Stimulated activated CD4-positive, alpha-beta T cell treated with anti-CD3 and anti-CD28 coated beads, Interleukin-1b, Interleukin-23, amount 100 ng/mL, for 1 hour (primary cell): Measurements from ENCODE around the gene TTC16.
A peak's percentile ranks its signal among the peaks of the same experiment; 100 is the strongest.

Experiments used
- DNase-seq, 2 donors: peaks; one replicate each; pipeline ENCODE4 v3.0.0-alpha.2; 2020; ENCODE audit warnings: low read depth in 2 of 2

The TTC16 gene

DNA sequence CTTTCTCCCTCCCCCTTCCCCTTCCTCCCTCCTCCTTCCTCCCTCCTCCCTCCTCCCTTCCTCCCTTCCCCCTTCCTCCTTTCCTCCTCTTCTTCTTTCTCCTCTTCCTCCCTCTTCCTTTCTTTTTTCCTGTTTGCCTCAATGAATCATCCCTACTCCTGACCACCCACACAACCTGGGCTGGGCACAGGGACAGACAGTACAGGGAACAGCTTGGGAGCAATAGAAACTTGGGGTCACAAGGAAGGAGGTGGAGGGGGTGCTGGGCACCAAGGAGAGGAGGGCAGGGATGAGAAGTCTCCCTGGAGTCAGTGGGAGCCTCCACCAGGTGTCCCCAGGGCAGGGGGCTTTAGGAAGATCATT lies 5.0 kb downstream of the TTC16 start:
- DNase-seq = no peak

- no peak for DNase-seq
Measured at GRCh38 chr9:127721391-127721821, 5.5 kb downstream of the TTC16 start.

GRCh38 chr9:127722055-127722745 lies 6.3 kb downstream of the TTC16 start:
- DNase-seq = no peak

GRCh38 chr9:127723013-127723412 lies 7.1 kb downstream of the TTC16 start:
- no peak for DNase-seq

DNA sequence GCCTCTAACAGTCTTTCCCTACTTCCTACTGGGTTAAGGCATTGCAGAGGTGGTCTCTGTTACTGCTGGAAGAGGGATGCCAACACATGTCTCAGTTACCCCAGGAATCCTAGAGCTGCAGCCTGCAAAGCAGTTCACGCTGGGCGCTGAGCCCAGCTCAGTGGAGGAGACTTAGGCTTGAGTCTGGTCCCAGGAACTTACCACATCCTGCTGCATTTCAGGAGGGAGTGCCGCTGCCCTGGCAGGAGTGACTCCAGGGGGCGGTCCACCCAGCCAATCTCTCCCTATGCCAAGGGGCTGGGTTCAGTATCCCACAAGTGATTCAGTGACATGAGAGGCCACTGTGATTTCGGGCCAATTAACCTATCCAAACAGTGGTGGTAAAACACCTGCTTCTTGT lies 7.6 kb downstream of the TTC16 start:
- no peak for DNase-seq

DNA sequence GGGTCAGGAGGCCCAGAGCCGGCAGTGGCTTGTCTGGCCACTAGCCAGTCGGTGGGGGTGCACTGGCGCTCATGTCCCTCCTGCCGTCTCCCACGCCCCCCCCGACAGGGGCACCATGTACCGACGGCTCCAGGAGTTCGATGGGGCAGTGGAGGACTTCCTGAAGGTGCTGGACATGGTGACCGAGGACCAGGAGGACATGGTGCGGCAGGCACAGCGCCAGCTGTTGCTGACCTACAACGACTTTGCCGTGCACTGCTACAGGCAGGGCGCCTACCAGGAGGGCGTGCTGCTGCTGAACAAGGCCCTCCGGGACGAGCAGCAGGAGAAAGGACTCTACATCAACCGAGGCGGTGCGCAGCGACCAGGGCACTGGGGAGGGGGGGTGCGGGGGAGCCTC lies 8.1 kb downstream of the TTC16 start:
- no peak for DNase-seq

GRCh38 chr9:127726871-127727270 lies 11.0 kb downstream of the TTC16 start:
- no peak for DNase-seq

DNA sequence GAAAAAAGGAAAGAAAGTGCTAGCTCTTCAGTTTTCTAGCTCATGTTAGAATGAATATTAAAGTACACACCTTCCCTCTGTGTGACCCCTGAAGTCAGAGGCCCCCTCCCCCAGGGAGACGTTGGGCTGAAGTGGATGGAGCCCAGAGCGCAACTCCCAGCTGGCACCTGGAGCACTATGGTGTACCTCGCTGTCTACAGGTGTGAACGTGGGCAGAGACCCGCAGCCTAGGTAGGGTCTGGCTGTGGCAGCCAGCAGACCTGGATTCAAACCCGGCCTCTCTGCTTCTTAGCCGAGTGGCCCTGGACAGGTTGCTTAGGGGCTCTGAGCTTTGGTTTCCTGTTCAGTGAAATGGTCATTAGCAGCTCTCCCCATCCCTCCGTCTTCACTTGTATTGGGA lies 12.9 kb downstream of the TTC16 start:
- DNase-seq = no peak

DNA sequence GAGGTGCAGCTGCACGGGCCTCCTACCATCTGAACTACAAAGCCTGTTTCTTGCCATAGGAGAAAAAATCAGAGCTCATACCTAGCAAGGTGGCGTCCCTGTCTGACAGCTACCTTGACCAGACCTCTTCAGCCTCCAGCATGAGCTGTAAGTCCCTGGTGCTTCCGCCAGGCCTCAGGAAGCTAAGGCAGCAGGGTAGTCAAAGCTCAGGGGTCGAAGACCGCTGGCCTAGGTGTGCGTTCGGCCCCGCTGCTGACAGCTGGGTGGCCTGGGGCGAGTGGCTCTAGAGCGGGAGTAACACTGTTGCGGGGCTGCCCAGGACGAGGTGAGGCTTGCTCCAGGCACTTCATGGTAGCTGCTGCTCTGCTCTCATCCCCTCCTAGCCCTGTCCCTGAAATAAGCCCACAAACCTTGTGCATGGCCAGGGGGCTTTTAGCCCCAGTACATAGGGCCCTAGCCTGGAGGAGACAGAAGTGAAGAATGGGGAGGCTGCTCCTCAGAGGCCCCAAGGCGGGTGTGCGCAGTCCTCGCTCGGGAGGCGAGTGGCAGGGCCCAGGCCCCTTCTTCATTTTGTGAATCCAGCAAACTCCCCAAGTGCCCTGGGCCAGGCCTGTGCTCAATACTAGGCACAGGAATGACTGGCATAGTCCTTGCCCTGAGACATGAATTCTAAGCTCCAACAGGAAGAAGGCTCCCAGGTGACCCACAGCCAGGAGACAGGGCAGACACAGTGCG lies 13.8 kb downstream of the TTC16 start:
- DNase-seq = no peak

DNA sequence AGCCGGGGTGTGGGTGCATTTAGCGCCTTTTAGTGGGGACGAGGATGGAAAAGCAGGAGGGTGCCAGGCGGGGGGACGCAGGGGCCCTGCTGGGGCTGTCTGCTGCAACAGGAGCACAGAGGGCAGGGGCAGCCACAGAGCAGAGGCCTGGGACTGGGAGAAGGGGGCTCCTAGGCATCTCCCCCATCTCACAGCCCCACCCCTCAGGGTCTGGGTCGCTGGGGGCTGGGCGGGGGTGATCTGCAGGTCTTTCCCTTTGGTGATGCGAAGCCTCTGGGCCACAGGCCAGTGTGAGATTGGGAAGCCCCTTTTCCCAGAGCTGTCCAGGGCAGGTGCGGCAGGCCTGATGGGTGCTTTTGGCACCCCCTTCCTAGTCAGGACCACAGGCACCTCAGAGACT lies 14.4 kb downstream of the TTC16 start:
- no peak for DNase-seq

GRCh38 chr9:127730799-127731410 lies 15.0 kb downstream of the TTC16 start:
- DNase-seq = no peak

GRCh38 chr9:127731938-127732337 lies 16.1 kb downstream of the TTC16 start:
- no peak for DNase-seq

GRCh38 chr9:127732444-127732843 lies 16.6 kb downstream of the TTC16 start:
- no peak for DNase-seq

DNA sequence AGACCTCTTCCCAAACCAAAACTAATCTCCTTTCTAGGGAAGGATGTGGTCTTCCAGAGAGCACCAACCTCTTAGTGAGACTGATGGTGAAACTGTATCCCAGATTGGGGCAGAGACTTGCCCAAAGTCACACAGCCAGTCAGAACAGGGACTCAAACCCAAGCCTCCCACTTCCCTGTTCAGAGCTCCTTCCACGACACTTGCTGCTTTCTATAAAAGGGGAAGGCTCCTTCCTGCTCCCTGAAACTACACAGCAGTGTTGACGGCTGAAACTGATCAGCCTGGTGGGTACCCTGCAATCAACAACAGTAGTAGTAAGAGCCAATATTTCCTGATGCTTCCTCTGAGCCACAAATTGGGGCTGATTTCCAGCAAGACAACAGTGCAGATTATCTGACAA lies 17.7 kb downstream of the TTC16 start:
- DNase-seq = no peak

- DNase-seq = no peak
Measured at GRCh38 chr9:127734247-127734746, 18.4 kb downstream of the TTC16 start.

GRCh38 chr9:127734747-127735529 lies 19.1 kb downstream of the TTC16 start, which contains the start of gene TOR2A:
TSS of gene TOR2A (minus strand) at chr9:127735294. CDS start at chr9:127735270, 24 bp downstream.
- peak; percentile 93 to 95 for DNase-seq

DNA sequence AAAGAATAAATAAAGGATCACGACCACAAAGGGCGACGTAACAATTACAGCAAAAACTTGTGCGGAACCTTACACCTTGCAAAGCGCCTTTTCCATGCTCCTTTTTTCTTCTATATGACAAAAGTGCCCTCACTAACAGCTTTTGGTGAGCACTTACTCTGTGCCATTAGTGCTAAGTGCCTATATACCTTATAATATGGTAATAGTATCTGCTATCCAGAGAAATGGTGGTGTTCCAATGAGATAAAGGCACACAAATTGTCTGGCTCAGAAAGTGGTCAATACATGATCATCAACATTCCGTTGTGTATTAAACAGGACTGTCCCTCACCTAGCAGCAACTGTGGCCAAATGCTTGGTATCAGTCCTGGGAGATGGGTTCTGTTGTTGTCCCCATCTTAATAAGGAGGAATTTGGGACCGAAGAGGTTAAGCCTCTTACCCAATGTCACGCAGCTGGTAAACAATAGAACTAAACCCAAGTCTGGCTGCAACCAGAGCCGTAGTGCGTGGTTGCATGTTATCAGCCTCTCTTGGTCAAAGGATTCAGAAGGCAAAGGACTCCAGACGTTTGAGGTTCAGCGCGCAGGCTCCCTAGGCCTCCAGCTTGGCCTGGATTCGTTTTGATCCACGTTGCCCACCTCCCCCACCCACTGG lies 19.8 kb downstream of the TTC16 start:
- DNase-seq = no peak

GRCh38 chr9:127738666-127739065 lies 22.8 kb downstream of the TTC16 start:
- no peak for DNase-seq

DNA sequence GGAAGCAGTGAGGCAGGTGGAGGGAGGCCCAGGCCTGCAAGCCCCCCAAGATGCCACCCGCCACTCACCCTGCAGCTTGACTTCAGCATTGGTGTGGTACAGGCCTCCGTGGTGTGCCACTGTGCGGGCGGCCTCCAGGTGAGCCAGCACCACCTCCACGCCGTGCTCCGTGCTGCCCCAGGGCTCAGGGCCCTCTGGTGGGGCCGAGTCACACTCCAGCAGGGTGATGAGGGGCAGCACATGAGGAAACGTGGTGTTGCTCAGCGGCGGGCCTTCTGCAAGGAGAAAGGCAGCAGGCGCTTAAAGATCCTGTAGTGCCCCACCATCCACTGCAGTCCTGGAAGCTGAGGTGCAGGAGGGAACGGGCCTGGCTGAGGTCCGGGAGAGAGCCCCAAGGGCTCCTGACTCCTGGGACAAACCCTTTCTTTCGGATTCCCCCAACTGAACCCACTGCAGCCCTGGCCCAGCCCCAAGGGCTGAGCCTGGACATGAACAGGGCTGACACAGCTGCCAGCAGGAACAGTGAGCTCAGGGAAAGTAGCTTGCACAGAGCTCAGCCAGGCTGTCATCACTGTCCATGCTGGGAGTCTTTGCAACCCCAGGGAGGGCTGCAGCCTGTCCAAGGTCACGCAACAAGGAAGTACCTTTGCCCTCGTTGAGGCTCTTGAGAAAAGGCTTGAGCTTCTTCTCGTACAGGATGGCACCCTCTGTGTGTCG lies 23.9 kb downstream of the TTC16 start:
- no peak for DNase-seq

DNA sequence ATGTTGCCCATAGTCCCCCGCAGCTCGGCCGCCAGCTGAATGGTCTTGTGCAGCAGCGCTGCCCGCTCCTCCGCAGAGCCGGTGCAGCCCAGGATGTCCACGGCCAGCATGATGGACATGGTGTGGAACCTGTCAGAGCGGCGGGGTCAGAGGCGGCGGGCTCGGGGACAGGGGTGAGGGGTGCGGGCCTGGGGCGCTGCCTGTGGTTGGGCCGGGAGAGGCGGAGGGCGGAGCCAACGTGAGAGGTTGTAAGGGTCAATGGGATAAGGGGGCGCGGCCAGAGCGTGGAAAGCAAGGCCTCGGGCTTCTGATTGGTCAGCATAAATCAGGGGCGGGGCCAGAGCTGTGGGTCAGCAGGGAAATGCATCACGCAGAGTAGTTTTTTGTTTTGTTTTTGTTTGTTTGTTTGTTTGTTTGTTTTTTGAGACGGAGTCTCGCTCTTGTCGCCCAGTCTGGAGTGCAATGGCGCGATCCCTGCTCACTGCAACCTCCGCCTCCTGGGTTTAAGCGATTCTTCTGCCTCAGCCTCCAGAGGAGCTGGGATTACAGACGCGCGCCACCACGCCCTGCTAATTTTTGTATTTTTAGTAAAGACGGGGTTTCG lies 26.1 kb downstream of the TTC16 start:
- no peak for DNase-seq
